ENCODE data around the gene CFAP43. TPM values are rescaled to one million over a fixed set of nuclear protein-coding genes. Genes with fewer than 3 reads are reported as not detected.

CFAP43 gene
- total RNA-seq, 1 experiment from 2014 or later, result 0.42 TPM

DNA sequence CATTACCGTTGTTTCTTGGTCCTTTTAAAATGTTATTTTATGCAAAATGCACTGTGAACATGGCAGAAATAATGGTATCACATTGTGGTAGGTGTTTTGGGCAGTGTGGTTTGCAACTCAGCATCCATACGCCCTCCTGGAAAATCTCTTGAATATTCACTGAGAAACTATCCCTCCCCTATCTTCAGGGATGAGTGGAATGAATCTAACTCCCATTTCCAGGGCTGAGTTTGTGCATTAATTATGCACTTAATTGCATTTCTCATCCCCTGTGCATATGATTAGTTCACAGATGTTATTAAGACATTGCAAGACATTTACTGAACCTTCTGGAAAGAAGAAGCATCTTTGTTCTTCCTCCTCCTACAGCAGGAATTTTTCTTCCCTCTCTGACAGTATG lies 36.5 kb downstream of the CFAP43 start:
- H3K27ac Mint-ChIP-seq, result no peak overlapping the region
- peaks cover 6% of the 10 kb centered on the region for H3K4me1 Mint-ChIP-seq
- H3K36me3 Mint-ChIP-seq, result no peaks in the 10 kb centered on the region
- TF ChIP-seq ZNF232 (CRISPR knock-in tag; IDR thresholded peaks at IDR 0.05), result no peak
- TF ChIP-seq USF2 (CRISPR knock-in tag; IDR thresholded peaks at IDR 0.05), result no peak
- TF ChIP-seq NFYB (CRISPR knock-in tag; conservative IDR thresholded peaks at IDR 0.05; ENCODE audit: low read depth), result no peak
- TF ChIP-seq PREB (CRISPR knock-in tag; IDR thresholded peaks at IDR 0.05; ENCODE audit: borderline replicate concordance), result no peak
- no peak for TF ChIP-seq ZMAT4 (CRISPR knock-in tag; IDR thresholded peaks at IDR 0.05)
- no peak for TF ChIP-seq ZNF423 (CRISPR knock-in tag; IDR thresholded peaks at IDR 0.05)
- no peak for TF ChIP-seq NFATC4 (CRISPR knock-in tag; IDR thresholded peaks at IDR 0.05)
- no peak for TF ChIP-seq SOX15 (CRISPR knock-in tag; IDR thresholded peaks at IDR 0.05)
- TF ChIP-seq AR (CRISPR knock-in tag; IDR thresholded peaks at IDR 0.05), result no peak
- no peak for TF ChIP-seq ZNF532 (CRISPR knock-in tag; IDR thresholded peaks at IDR 0.05; ENCODE audit: borderline replicate concordance)
- TF ChIP-seq ETV6 (CRISPR knock-in tag; IDR thresholded peaks at IDR 0.05), result no peak
- no peak for TF ChIP-seq SMAD3 (CRISPR knock-in tag; IDR thresholded peaks at IDR 0.05; ENCODE audit: borderline replicate concordance)
- TF ChIP-seq, protein P1, sequence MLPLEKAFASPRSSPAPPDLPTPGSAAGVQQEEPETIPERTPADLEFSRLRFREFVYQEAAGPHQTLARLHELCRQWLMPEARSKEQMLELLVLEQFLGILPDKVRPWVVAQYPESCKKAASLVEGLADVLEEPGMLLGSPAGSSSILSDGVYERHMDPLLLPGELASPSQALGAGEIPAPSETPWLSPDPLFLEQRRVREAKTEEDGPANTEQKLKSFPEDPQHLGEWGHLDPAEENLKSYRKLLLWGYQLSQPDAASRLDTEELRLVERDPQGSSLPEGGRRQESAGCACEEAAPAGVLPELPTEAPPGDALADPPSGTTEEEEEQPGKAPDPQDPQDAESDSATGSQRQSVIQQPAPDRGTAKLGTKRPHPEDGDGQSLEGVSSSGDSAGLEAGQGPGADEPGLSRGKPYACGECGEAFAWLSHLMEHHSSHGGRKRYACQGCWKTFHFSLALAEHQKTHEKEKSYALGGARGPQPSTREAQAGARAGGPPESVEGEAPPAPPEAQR (CRISPR knock-in tag; IDR thresholded peaks at IDR 0.05), result no peak
- TF ChIP-seq MYBL2 (CRISPR knock-in tag; IDR thresholded peaks at IDR 0.05), result no peak
- no peak for TF ChIP-seq ATF3 (CRISPR knock-in tag; conservative IDR thresholded peaks at IDR 0.05)
- TF ChIP-seq KAT7 (CRISPR knock-in tag; IDR thresholded peaks at IDR 0.05; ENCODE audit: borderline replicate concordance), result no peak
- no peak for TF ChIP-seq RORB (CRISPR knock-in tag; IDR thresholded peaks at IDR 0.05)
- TF ChIP-seq ZNF281 (CRISPR knock-in tag; IDR thresholded peaks at IDR 0.05), result no peak
- TF ChIP-seq CDX4 (CRISPR knock-in tag; IDR thresholded peaks at IDR 0.05; ENCODE audit: borderline replicate concordance), result no peak
- TF ChIP-seq NR3C1 (CRISPR knock-in tag; conservative IDR thresholded peaks at IDR 0.05; ENCODE audit: low read depth), result no peak
- no peaks in the 10 kb centered on the region for H3K9me3 Mint-ChIP-seq
- no peaks in the 10 kb centered on the region for H3K27me3 Mint-ChIP-seq (ENCODE audit: low read depth)
- ATAC-seq (no peak), DNase-seq (ENCODE audit: low spot score) (no peak)
- ChIA-PET POLR2A (no interaction called here), CTCF (no interaction called here)
- no peak overlapping the region for H3K4me3 Mint-ChIP-seq

Data from WTC11 (cell line).